D721Med (cell line): ENCODE results near the gene GPR146.

Experiments
- DNase-seq: peaks from one replicate; pipeline ENCODE4 v3.0.0; 2011; ENCODE audit warnings: low spot score; ENCODE audit not compliant: insufficient read length
- FAIRE-seq: peaks from 2 replicates; lab custom pipeline; 2011; peaks lifted over from hg19 to GRCh38; lab: Jason Lieb, UNC
- CTCF ChIP-seq: IDR thresholded peaks from 2 replicates; pipeline ENCODE4 v1.5.1; 2012; ENCODE audit warnings: mild to moderate bottlenecking, control low read depth; ENCODE audit not compliant: insufficient read depth; ENCODE audit errors: missing control alignments

The GPR146 gene

GRCh38 chr7:1106063-1106792, 61.9 kb downstream of the GPR146 start:
- no peak for DNase-seq
- no peak for FAIRE-seq
- no peak for TF ChIP-seq CTCF

GRCh38 chr7:1106793-1107421, 62.6 kb downstream of the GPR146 start:
- DNase-seq (no peak), FAIRE-seq (no peak)
- TF ChIP-seq CTCF = no peak

- no peak for FAIRE-seq
- no peak for TF ChIP-seq CTCF
- no peak for DNase-seq
Observed at GRCh38 chr7:1108264-1108920, 64.0 kb downstream of the GPR146 start.
